ENCODE results near the gene LFNG. TPM values are rescaled to one million over a fixed set of nuclear protein-coding genes. Genes with fewer than 3 reads are reported as not detected.

LFNG gene
- total RNA-seq, 1 donor from 2014 or later = 19.0 TPM

GRCh38 chr7:2479276-2480069 is 40.1 kb upstream of the LFNG start:
- no peak for DNase-seq (ENCODE audit: low spot score in 2 of 2, unreplicated experiment in 2 of 2)
- Mint-ChIP-seq H3K4me3 (no peak overlapping the region), H3K36me3 (no peaks in the 10 kb centered on the region), H3K4me1 (no peaks in the 10 kb centered on the region), H3K9me3 (no peaks in the 10 kb centered on the region), H3K27me3 (ENCODE audit: low read depth) (no peaks in the 10 kb centered on the region), H3K27ac (no peak overlapping the region)
- TF ChIP-seq, protein P1, sequence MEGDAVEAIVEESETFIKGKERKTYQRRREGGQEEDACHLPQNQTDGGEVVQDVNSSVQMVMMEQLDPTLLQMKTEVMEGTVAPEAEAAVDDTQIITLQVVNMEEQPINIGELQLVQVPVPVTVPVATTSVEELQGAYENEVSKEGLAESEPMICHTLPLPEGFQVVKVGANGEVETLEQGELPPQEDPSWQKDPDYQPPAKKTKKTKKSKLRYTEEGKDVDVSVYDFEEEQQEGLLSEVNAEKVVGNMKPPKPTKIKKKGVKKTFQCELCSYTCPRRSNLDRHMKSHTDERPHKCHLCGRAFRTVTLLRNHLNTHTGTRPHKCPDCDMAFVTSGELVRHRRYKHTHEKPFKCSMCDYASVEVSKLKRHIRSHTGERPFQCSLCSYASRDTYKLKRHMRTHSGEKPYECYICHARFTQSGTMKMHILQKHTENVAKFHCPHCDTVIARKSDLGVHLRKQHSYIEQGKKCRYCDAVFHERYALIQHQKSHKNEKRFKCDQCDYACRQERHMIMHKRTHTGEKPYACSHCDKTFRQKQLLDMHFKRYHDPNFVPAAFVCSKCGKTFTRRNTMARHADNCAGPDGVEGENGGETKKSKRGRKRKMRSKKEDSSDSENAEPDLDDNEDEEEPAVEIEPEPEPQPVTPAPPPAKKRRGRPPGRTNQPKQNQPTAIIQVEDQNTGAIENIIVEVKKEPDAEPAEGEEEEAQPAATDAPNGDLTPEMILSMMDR (IDR thresholded peaks at IDR 0.05; ENCODE audit: unreplicated experiment) = no peak

GRCh38 chr7:2480070-2480408 is 39.5 kb upstream of the LFNG start:
- Mint-ChIP-seq H3K36me3 (no peaks in the 10 kb centered on the region), H3K27me3 (ENCODE audit: low read depth) (no peaks in the 10 kb centered on the region), H3K4me3 (no peak overlapping the region), H3K9me3 (no peaks in the 10 kb centered on the region), H3K27ac (no peak overlapping the region), H3K4me1 (no peaks in the 10 kb centered on the region)
- DNase-seq (ENCODE audit: low spot score in 2 of 2, unreplicated experiment in 2 of 2) = no peak
- TF ChIP-seq, protein P1 (IDR thresholded peaks at IDR 0.05; ENCODE audit: unreplicated experiment) = no peak

DNA sequence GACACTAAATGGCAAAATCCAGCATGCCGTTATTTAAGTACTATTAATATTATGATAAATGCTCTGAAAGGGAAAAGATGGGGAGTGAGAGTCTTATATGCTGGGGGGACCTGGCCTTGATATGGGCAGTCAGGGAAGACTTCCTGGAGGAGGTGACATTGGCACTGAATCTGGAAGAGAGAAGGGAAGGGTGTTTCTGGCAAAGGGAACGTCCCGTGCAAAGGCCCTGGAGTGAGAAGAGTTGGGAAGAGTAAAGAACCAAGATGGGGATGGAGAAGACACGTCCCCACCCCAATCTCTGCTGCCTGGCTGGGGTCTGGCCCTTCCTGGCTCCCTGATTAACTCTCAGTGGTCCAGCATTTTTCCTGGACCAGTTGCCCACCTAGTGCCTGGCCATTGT is 38.4 kb upstream of the LFNG start:
- Mint-ChIP-seq H3K36me3 (no peaks in the 10 kb centered on the region), H3K9me3 (no peaks in the 10 kb centered on the region)

GRCh38 chr7:2482725-2483451 is 36.7 kb upstream of the LFNG start:
- DNase-seq (ENCODE audit: low spot score in 2 of 2, unreplicated experiment in 2 of 2) = no peak
- Mint-ChIP-seq H3K4me1 (peaks cover 3% of the 10 kb centered on the region), H3K27ac (no peak overlapping the region), H3K9me3 (no peaks in the 10 kb centered on the region), H3K27me3 (ENCODE audit: low read depth) (no peaks in the 10 kb centered on the region), H3K4me3 (no peak overlapping the region), H3K36me3 (no peaks in the 10 kb centered on the region)
- TF ChIP-seq, protein P1 (IDR thresholded peaks at IDR 0.05; ENCODE audit: unreplicated experiment) = no peak

More for the DNA sequence above, 38.4 kb upstream of the LFNG start:
- Mint-ChIP-seq H3K4me3 (no peak overlapping the region), H3K4me1 (no peaks in the 10 kb centered on the region), H3K27me3 (ENCODE audit: low read depth) (no peaks in the 10 kb centered on the region), H3K27ac (no peak overlapping the region)
- TF ChIP-seq, protein P1 (IDR thresholded peaks at IDR 0.05; ENCODE audit: unreplicated experiment) = no peak
- DNase-seq (ENCODE audit: low spot score in 2 of 2, unreplicated experiment in 2 of 2) = no peak

GRCh38 chr7:2483494-2483893 is 36.1 kb upstream of the LFNG start:
- no peaks in the 10 kb centered on the region for H3K36me3 Mint-ChIP-seq
- no peak for DNase-seq (ENCODE audit: low spot score in 2 of 2, unreplicated experiment in 2 of 2)
- H3K9me3 Mint-ChIP-seq = no peaks in the 10 kb centered on the region
- TF ChIP-seq, protein P1 (IDR thresholded peaks at IDR 0.05; ENCODE audit: unreplicated experiment) = no peak
- no peak overlapping the region for H3K4me3 Mint-ChIP-seq
- no peaks in the 10 kb centered on the region for H3K27me3 Mint-ChIP-seq (ENCODE audit: low read depth)
- no peak overlapping the region for H3K27ac Mint-ChIP-seq
- H3K4me1 Mint-ChIP-seq = peaks cover 3% of the 10 kb centered on the region

All from mesothelial cell of epicardium (in vitro differentiated cells).